ENCODE data around the gene ADGRV1.

GRCh38 chr5:90650767-90651166 is 92.2 kb downstream of the ADGRV1 start:
- TF ChIP-seq CTCF (IDR thresholded peaks at IDR 0.05; ENCODE audit: poor library complexity, severe bottlenecking) (no peak), REST (IDR thresholded peaks at IDR 0.05; ENCODE audit: borderline replicate concordance) (no peak), EP300 (conservative IDR thresholded peaks at IDR 0.05; ENCODE audit: poor library complexity, severe bottlenecking) (no peak), RAD21 (conservative IDR thresholded peaks at IDR 0.05) (no peak)

All from neural cell (in vitro differentiated cells).